ENCODE data around the gene SLC41A2. TPM values are rescaled to one million over a fixed set of nuclear protein-coding genes. Genes with fewer than 3 reads are reported as not detected.

The SLC41A2 gene
- polyA plus RNA-seq, 1 donor (not counting 4 experiments of a cell fraction or from before 2014, with no cell fraction given): 1.2 TPM

DNA sequence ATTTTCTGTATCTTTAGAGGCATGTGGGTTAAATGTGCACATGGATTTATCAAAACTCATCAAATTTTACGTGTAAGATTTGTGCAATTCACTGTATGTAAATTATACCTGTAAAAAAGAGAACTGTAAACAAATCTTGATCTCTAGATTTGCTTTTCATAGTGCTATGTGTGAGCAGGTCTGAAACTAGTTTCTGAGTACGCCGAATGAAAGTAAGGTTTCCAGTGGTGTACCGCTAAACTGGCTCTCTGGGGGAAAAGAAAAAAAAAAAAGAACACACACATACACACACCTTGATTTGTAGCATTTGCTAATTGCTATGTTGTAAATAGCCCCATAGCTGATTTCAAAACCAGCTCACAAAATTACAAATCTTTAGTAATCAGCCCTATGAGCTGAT lies 8.6 kb upstream of the SLC41A2 start:
- Histone ChIP-seq H3K79me2 (ENCODE audit: control insufficient read depth, insufficient read depth, low read length) (no peaks in the 10 kb centered on the region), H2AFZ (ENCODE audit: control insufficient read depth, low read length) (no peak overlapping the region), H3K9me3 (ENCODE audit: control insufficient read depth, low read depth, low read length) (no peaks in the 10 kb centered on the region), H3K27me3 (ENCODE audit: control insufficient read depth, extremely low read depth, insufficient read depth, low read length) (no peaks in the 10 kb centered on the region), H3K4me2 (ENCODE audit: control insufficient read depth, extremely low read depth, insufficient read depth, low read depth, low read length) (no peak overlapping the region), H3K4me3 (ENCODE audit: control insufficient read depth in 2 of 3, extremely low read depth in 1 of 3, insufficient read depth in 2 of 3, low read depth in 1 of 3, low read length in 3 of 3) (no peak overlapping the region), H3K27ac (ENCODE audit: control insufficient read depth, insufficient read depth, low read length) (no peak overlapping the region), H3K36me3 (ENCODE audit: control insufficient read depth in 2 of 2, extremely low read depth in 1 of 2, insufficient read depth in 2 of 2, low read length in 2 of 2) (no peaks in the 10 kb centered on the region), H4K20me1 (ENCODE audit: control insufficient read depth, extremely low read depth, insufficient read depth, low read length) (no peaks in the 10 kb centered on the region), H3K9me1 (ENCODE audit: control insufficient read depth, extremely low read depth, insufficient read depth, low read length) (no peaks in the 10 kb centered on the region), H3K9ac (ENCODE audit: control insufficient read depth, extremely low read depth, insufficient read depth, low read length) (no peak overlapping the region), H3K4me1 (ENCODE audit: control insufficient read depth, extremely low read depth, insufficient read depth, low read length) (peaks cover 5% of the 10 kb centered on the region)
- FAIRE-seq (no peak), DNase-seq (ENCODE audit: low read depth, low spot score) (no peak)
- dilution Hi-C loops (cut with MboI; ENCODE audit: extremely low pct_ligation_motif_present, low sequenced_read_pairs): no loop called here
- TF ChIP-seq, protein P1, sequence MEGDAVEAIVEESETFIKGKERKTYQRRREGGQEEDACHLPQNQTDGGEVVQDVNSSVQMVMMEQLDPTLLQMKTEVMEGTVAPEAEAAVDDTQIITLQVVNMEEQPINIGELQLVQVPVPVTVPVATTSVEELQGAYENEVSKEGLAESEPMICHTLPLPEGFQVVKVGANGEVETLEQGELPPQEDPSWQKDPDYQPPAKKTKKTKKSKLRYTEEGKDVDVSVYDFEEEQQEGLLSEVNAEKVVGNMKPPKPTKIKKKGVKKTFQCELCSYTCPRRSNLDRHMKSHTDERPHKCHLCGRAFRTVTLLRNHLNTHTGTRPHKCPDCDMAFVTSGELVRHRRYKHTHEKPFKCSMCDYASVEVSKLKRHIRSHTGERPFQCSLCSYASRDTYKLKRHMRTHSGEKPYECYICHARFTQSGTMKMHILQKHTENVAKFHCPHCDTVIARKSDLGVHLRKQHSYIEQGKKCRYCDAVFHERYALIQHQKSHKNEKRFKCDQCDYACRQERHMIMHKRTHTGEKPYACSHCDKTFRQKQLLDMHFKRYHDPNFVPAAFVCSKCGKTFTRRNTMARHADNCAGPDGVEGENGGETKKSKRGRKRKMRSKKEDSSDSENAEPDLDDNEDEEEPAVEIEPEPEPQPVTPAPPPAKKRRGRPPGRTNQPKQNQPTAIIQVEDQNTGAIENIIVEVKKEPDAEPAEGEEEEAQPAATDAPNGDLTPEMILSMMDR (optimal IDR thresholded peaks at IDR 0.05 in 1 of 3, IDR thresholded peaks at IDR 0.05 in 1 of 3, conservative IDR thresholded peaks at IDR 0.05 in 1 of 3; ENCODE audit: extremely low read depth in 1 of 3, insufficient read depth in 2 of 3, low read length in 3 of 3): no peak
- no peak for TF ChIP-seq EZH2 (IDR thresholded peaks at IDR 0.05; ENCODE audit: low read length)

DNA sequence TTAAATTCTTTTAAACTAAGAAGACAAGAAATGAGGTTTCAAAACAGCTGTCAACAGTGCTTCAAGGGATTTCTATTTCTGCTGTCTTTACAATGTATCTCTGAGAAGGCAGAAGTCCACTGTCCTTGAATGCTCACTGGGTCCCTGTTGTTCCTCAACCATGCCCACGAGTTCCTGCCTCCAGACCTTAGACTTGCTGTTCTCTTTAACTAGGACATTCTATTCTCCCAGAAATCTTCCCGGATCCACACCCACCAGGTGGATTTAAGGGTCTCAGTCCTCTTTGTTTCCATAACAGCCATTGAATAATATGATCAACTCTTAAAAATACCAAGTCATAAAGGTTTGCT lies 6.7 kb upstream of the SLC41A2 start:
- Histone ChIP-seq H3K4me1 (ENCODE audit: control insufficient read depth, extremely low read depth, insufficient read depth, low read length) (no peaks in the 10 kb centered on the region), H3K4me2 (ENCODE audit: control insufficient read depth, extremely low read depth, insufficient read depth, low read depth, low read length) (no peak overlapping the region), H3K4me3 (ENCODE audit: control insufficient read depth in 2 of 3, extremely low read depth in 1 of 3, insufficient read depth in 2 of 3, low read depth in 1 of 3, low read length in 3 of 3) (no peak overlapping the region), H3K27ac (ENCODE audit: control insufficient read depth, insufficient read depth, low read length) (no peak overlapping the region), H3K36me3 (ENCODE audit: control insufficient read depth in 2 of 2, extremely low read depth in 1 of 2, insufficient read depth in 2 of 2, low read length in 2 of 2) (no peaks in the 10 kb centered on the region), H3K9me3 (ENCODE audit: control insufficient read depth, low read depth, low read length) (no peaks in the 10 kb centered on the region), H3K79me2 (ENCODE audit: control insufficient read depth, insufficient read depth, low read length) (no peaks in the 10 kb centered on the region), H3K9ac (ENCODE audit: control insufficient read depth, extremely low read depth, insufficient read depth, low read length) (no peak overlapping the region), H3K9me1 (ENCODE audit: control insufficient read depth, extremely low read depth, insufficient read depth, low read length) (no peaks in the 10 kb centered on the region), H3K27me3 (ENCODE audit: control insufficient read depth, extremely low read depth, insufficient read depth, low read length) (no peaks in the 10 kb centered on the region), H2AFZ (ENCODE audit: control insufficient read depth, low read length) (no peak overlapping the region), H4K20me1 (ENCODE audit: control insufficient read depth, extremely low read depth, insufficient read depth, low read length) (no peaks in the 10 kb centered on the region)
- TF ChIP-seq EZH2 (IDR thresholded peaks at IDR 0.05; ENCODE audit: low read length): no peak
- TF ChIP-seq, protein P1 (optimal IDR thresholded peaks at IDR 0.05 in 1 of 3, IDR thresholded peaks at IDR 0.05 in 1 of 3, conservative IDR thresholded peaks at IDR 0.05 in 1 of 3; ENCODE audit: extremely low read depth in 1 of 3, insufficient read depth in 2 of 3, low read length in 3 of 3): no peak
- no peak for DNase-seq (ENCODE audit: low read depth, low spot score)
- no peak for FAIRE-seq
- dilution Hi-C loops (cut with MboI; ENCODE audit: extremely low pct_ligation_motif_present, low sequenced_read_pairs): no loop called here

Measured in keratinocyte (primary cell).